Activated naive CD8-positive, alpha-beta T cell (primary cell): Measurements from ENCODE around the gene MRPS2.
"Not testable (repeated sequence)": the region's sequence is repeated elsewhere in the genome, so short reads cannot be mapped to it uniquely, and the experiment has no call there.

Source experiments
- H3K27ac Mint-ChIP-seq: one replicate; pipeline ENCODE4 v1.8.0; 2021; ENCODE audit warnings: mixed read lengths
- H3K27me3 Mint-ChIP-seq: one replicate; pipeline ENCODE4 v1.8.0; 2021; ENCODE audit warnings: mixed read lengths
- H3K36me3 Mint-ChIP-seq: one replicate; pipeline ENCODE4 v1.8.0; 2021; ENCODE audit warnings: mixed read lengths
- H3K4me1 Mint-ChIP-seq: one replicate; pipeline ENCODE4 v1.8.0; 2021; ENCODE audit warnings: low read depth, mixed read lengths
- H3K4me3 Mint-ChIP-seq: one replicate; pipeline ENCODE4 v1.8.0; 2021; ENCODE audit warnings: mild to moderate bottlenecking, mixed read lengths
- H3K9me3 Mint-ChIP-seq: one replicate; pipeline ENCODE4 v1.8.0; 2021; ENCODE audit warnings: low read depth, mixed read lengths

Gene MRPS2

GRCh38 chr9:135526089-135526729 lies 25.7 kb downstream of the MRPS2 start:
- Mint-ChIP-seq H3K27ac (no peak overlapping the region), H3K36me3 (no peaks in the 10 kb centered on the region), H3K27me3 (peaks cover 4% of the 10 kb centered on the region), H3K9me3 (no peaks in the 10 kb centered on the region), H3K4me3 (no peak overlapping the region), H3K4me1 (no peaks in the 10 kb centered on the region)

GRCh38 chr9:135526730-135527571 lies 26.5 kb downstream of the MRPS2 start:
- Mint-ChIP-seq H3K4me1 (no peaks in the 10 kb centered on the region), H3K27me3 (peaks cover 10% of the 10 kb centered on the region)

GRCh38 chr9:135528842-135529435 lies 28.5 kb downstream of the MRPS2 start:
- not testable (repeated sequence) for H3K4me3 Mint-ChIP-seq, H3K27ac Mint-ChIP-seq, H3K36me3 Mint-ChIP-seq, H3K4me1 Mint-ChIP-seq, H3K9me3 Mint-ChIP-seq
- peaks cover 11% of the 10 kb centered on the region for H3K27me3 Mint-ChIP-seq

More at GRCh38 chr9:135526730-135527571, 26.5 kb downstream of the MRPS2 start:
- no peaks in the 10 kb centered on the region for H3K9me3 Mint-ChIP-seq
- no peaks in the 10 kb centered on the region for H3K36me3 Mint-ChIP-seq
- no peak overlapping the region for H3K4me3 Mint-ChIP-seq
- H3K27ac Mint-ChIP-seq, result no peak overlapping the region

GRCh38 chr9:135530146-135530545 lies 29.7 kb downstream of the MRPS2 start:
- Mint-ChIP-seq H3K27ac (no peak overlapping the region), H3K4me3 (no peak overlapping the region)

GRCh38 chr9:135531096-135531495 lies 30.6 kb downstream of the MRPS2 start:
- Mint-ChIP-seq H3K4me3 (no peak overlapping the region), H3K36me3 (no peaks in the 10 kb centered on the region), H3K9me3 (no peaks in the 10 kb centered on the region), H3K27me3 (peaks cover 16% of the 10 kb centered on the region), H3K27ac (no peak overlapping the region), H3K4me1 (no peaks in the 10 kb centered on the region)

More at GRCh38 chr9:135530146-135530545, 29.7 kb downstream of the MRPS2 start:
- H3K4me1 Mint-ChIP-seq, result no peaks in the 10 kb centered on the region
- H3K27me3 Mint-ChIP-seq, result peaks cover 16% of the 10 kb centered on the region
- H3K9me3 Mint-ChIP-seq, result no peaks in the 10 kb centered on the region
- no peaks in the 10 kb centered on the region for H3K36me3 Mint-ChIP-seq

GRCh38 chr9:135533113-135533512 lies 32.6 kb downstream of the MRPS2 start:
- Mint-ChIP-seq H3K27me3 (peaks cover 24% of the 10 kb centered on the region), H3K27ac (no peak overlapping the region), H3K4me1 (no peaks in the 10 kb centered on the region), H3K4me3 (no peak overlapping the region), H3K9me3 (no peaks in the 10 kb centered on the region), H3K36me3 (no peaks in the 10 kb centered on the region)

- Mint-ChIP-seq H3K4me1 (no peaks in the 10 kb centered on the region), H3K9me3 (no peaks in the 10 kb centered on the region), H3K36me3 (no peaks in the 10 kb centered on the region), H3K27me3 (peaks cover 24% of the 10 kb centered on the region), H3K4me3 (no peak overlapping the region), H3K27ac (no peak overlapping the region)
These were observed 33.2 kb downstream of the MRPS2 start for GRCh38 chr9:135533674-135534073.

- H3K36me3 Mint-ChIP-seq, H3K27ac Mint-ChIP-seq, H3K4me3 Mint-ChIP-seq, H3K9me3 Mint-ChIP-seq, H3K4me1 Mint-ChIP-seq: not testable (repeated sequence)
- H3K27me3 Mint-ChIP-seq, result peaks cover 24% of the 10 kb centered on the region
These were observed 33.8 kb downstream of the MRPS2 start for GRCh38 chr9:135534192-135534711.

GRCh38 chr9:135534826-135535225 lies 34.3 kb downstream of the MRPS2 start:
- H3K36me3 Mint-ChIP-seq, H3K4me3 Mint-ChIP-seq, H3K4me1 Mint-ChIP-seq, H3K27ac Mint-ChIP-seq, H3K9me3 Mint-ChIP-seq: not testable (repeated sequence)
- H3K27me3 Mint-ChIP-seq, result peaks cover 24% of the 10 kb centered on the region

- not testable (repeated sequence) for H3K9me3 Mint-ChIP-seq, H3K4me1 Mint-ChIP-seq, H3K4me3 Mint-ChIP-seq, H3K36me3 Mint-ChIP-seq, H3K27ac Mint-ChIP-seq
- peaks cover 23% of the 10 kb centered on the region for H3K27me3 Mint-ChIP-seq
These were observed 35.1 kb downstream of the MRPS2 start for GRCh38 chr9:135535631-135536030.

GRCh38 chr9:135536216-135536615 lies 35.7 kb downstream of the MRPS2 start:
- peaks cover 20% of the 10 kb centered on the region for H3K27me3 Mint-ChIP-seq
- no peaks in the 10 kb centered on the region for H3K36me3 Mint-ChIP-seq

GRCh38 chr9:135543262-135543894 lies 42.9 kb downstream of the MRPS2 start:
- not testable (repeated sequence) for H3K27me3 Mint-ChIP-seq, H3K27ac Mint-ChIP-seq, H3K4me3 Mint-ChIP-seq, H3K9me3 Mint-ChIP-seq, H3K4me1 Mint-ChIP-seq, H3K36me3 Mint-ChIP-seq

More at GRCh38 chr9:135536216-135536615, 35.7 kb downstream of the MRPS2 start:
- Mint-ChIP-seq H3K4me3 (no peak overlapping the region), H3K9me3 (no peaks in the 10 kb centered on the region), H3K27ac (no peak overlapping the region), H3K4me1 (no peaks in the 10 kb centered on the region)

GRCh38 chr9:135544981-135545635 lies 44.6 kb downstream of the MRPS2 start:
- Mint-ChIP-seq H3K9me3 (no peaks in the 10 kb centered on the region), H3K4me1 (no peaks in the 10 kb centered on the region), H3K27ac (no peak overlapping the region), H3K36me3 (no peaks in the 10 kb centered on the region), H3K4me3 (no peak overlapping the region), H3K27me3 (peaks cover 2% of the 10 kb centered on the region)

- not testable (repeated sequence) for H3K4me3 Mint-ChIP-seq, H3K27me3 Mint-ChIP-seq, H3K9me3 Mint-ChIP-seq, H3K27ac Mint-ChIP-seq, H3K36me3 Mint-ChIP-seq, H3K4me1 Mint-ChIP-seq
These were observed 45.2 kb downstream of the MRPS2 start, which contains the start of gene OBP2A for GRCh38 chr9:135545646-135546176. Gene OBP2A, plus strand, starts transcription at chr9:135546126. Its CDS starts 55 bp downstream, at chr9:135546181.
